Breast epithelium (tissue), 4 donors: Measurements from ENCODE around the gene TIAM1. TPM values are rescaled to one million over a fixed set of nuclear protein-coding genes. Genes with fewer than 3 reads are reported as not detected.

Experiments
- DNase-seq, 2 donors: peaks; one replicate each; pipeline ENCODE4 v3.0.0-alpha.2; 2019; ENCODE audit warnings: low spot score in 2 of 2
- H3K27ac ChIP-seq, 2 donors: fragments of 200-600 bp; sonication (generic) in 1 of 2; one replicate each; pipeline ENCODE4 v1.5.1; 2016 to 2019; ENCODE audit warnings: mild to moderate bottlenecking in 1 of 2
- H3K27me3 ChIP-seq, 2 donors: fragments of 200-600 bp; sonication (generic) in 1 of 2; one replicate each; pipeline versions ENCODE4 v1.5.1 to v1.6.0; 2017 to 2019; ENCODE audit warnings: control low read depth in 1 of 2, mild to moderate bottlenecking in 1 of 2
- H3K36me3 ChIP-seq: fragments of 200-600 bp; one replicate; pipeline ENCODE4 v1.5.1; 2019
- H3K4me1 ChIP-seq, 2 donors: fragments of 200-600 bp; sonication (generic); one replicate each; pipeline ENCODE4 v1.5.1; 2016 to 2019; ENCODE audit warnings: control low read depth in 1 of 2
- H3K4me3 ChIP-seq, 3 donors: fragments of 200-600 bp; sonication (generic); 1 replicate in 2 of 3; 2 replicates in 1 of 3; pipeline ENCODE4 v1.5.1; 2016 to 2019; ENCODE audit warnings: mild to moderate bottlenecking in 3 of 3, moderate library complexity in 2 of 3
- H3K9me3 ChIP-seq, 2 donors: fragments of 200-600 bp; sonication (generic) in 1 of 2; one replicate each; pipeline ENCODE4 v1.5.1; 2016 to 2019; ENCODE audit warnings: control low read depth in 1 of 2
- CTCF ChIP-seq, 3 donors: fragments of 450-650 bp; IDR thresholded peaks; one replicate each; pipeline ENCODE4 v1.5.1; 2016 to 2017; ENCODE audit warnings: antibody characterized with exemption in 3 of 3, mild to moderate bottlenecking in 3 of 3, moderate library complexity in 3 of 3
- POLR2A ChIP-seq: fragments of 450-650 bp; IDR thresholded peaks from one replicate; pipeline ENCODE4 v1.6.1; 2016; ENCODE audit warnings: antibody characterized with exemption, mild to moderate bottlenecking, moderate library complexity
- POLR2AphosphoS5 ChIP-seq, 3 donors: sonication (generic); formaldehyde crosslinking; IDR thresholded peaks; one replicate each; pipeline ENCODE4 v1.6.1; 2017; ENCODE audit warnings: antibody characterized with exemption in 3 of 3
- intact Hi-C: fragments of 100-400 bp; cut with DNase I; formaldehyde crosslinking; loops from one replicate; pipeline ENCODE4 v1.15.1; 2023; ENCODE audit warnings: low total_unique reads
- total RNA-seq, 3 donors: library from RNA; depleted of rRNA; stranded (reverse); fragments of >200 nt; gene quantifications; one replicate each; pipeline ENCODE4 v1.1.0, GENCODE V29; 2016

Gene TIAM1
- total RNA-seq, 3 donors from 2014 or later = 10.6 to 17.7 (median 11.8) TPM

GRCh38 chr21:31370281-31370892 is 26.3 kb upstream of the TIAM1 start:
- intact Hi-C loops = no loop called here
- DNase-seq = no peak
- Histone ChIP-seq H3K4me3 (no peak overlapping the region), H3K36me3 (no peaks in the 10 kb centered on the region), H3K9me3 (no peaks in the 10 kb centered on the region), H3K27ac (peak overlapping the region in 1 of 2 donors; percentile 43), H3K27me3 (no peaks in the 10 kb centered on the region), H3K4me1 (peaks cover 0 to 11% of the 10 kb centered on the region in 2 donors)
- TF ChIP-seq POLR2A (no peak), POLR2AphosphoS5 (IDR thresholded peaks at IDR 0.05) (no peak), CTCF (IDR thresholded peaks at IDR 0.05) (no peak)

- intact Hi-C loops = no loop called here
- no peak overlapping the region for H3K4me3 ChIP-seq
- no peak overlapping the region for H3K27ac ChIP-seq
- H3K27me3 ChIP-seq = no peaks in the 10 kb centered on the region
- H3K9me3 ChIP-seq = no peaks in the 10 kb centered on the region
- DNase-seq = no peak
- H3K4me1 ChIP-seq = peaks cover 0 to 11% of the 10 kb centered on the region in 2 donors
- TF ChIP-seq POLR2A (no peak), CTCF (IDR thresholded peaks at IDR 0.05) (no peak), POLR2AphosphoS5 (IDR thresholded peaks at IDR 0.05) (no peak)
- H3K36me3 ChIP-seq = no peaks in the 10 kb centered on the region
Observed at GRCh38 chr21:31368361-31368760, 24.3 kb upstream of the TIAM1 start.

- DNase-seq = no peak
- H3K27me3 ChIP-seq = no peaks in the 10 kb centered on the region
- H3K4me1 ChIP-seq = peaks cover 0 to 11% of the 10 kb centered on the region in 2 donors
- intact Hi-C loops = no loop called here
- no peak overlapping the region for H3K4me3 ChIP-seq
- no peaks in the 10 kb centered on the region for H3K9me3 ChIP-seq
- no peaks in the 10 kb centered on the region for H3K36me3 ChIP-seq
- H3K27ac ChIP-seq = no peak overlapping the region
- TF ChIP-seq POLR2A = no peak
- no peak for TF ChIP-seq CTCF (IDR thresholded peaks at IDR 0.05)
Observed at GRCh38 chr21:31367801-31368200, 23.7 kb upstream of the TIAM1 start.

GRCh38 chr21:31366825-31367224 is 22.8 kb upstream of the TIAM1 start:
- peak in 1 of 2 donors; percentile 75 for DNase-seq
- Histone ChIP-seq H3K4me3 (no peak overlapping the region), H3K4me1 (peaks cover 0 to 6% of the 10 kb centered on the region in 2 donors), H3K9me3 (no peaks in the 10 kb centered on the region), H3K27me3 (no peaks in the 10 kb centered on the region), H3K36me3 (no peaks in the 10 kb centered on the region), H3K27ac (peak overlapping the region; percentile 50 to 52)
- TF ChIP-seq POLR2A = no peak
- TF ChIP-seq POLR2AphosphoS5 (IDR thresholded peaks at IDR 0.05) = no peak
- no peak for TF ChIP-seq CTCF (IDR thresholded peaks at IDR 0.05)
- intact Hi-C loops = no loop called here

- intact Hi-C loops = no loop called here
Observed at GRCh38 chr21:31364253-31364945, 20.3 kb upstream of the TIAM1 start.

More at GRCh38 chr21:31364253-31364945, 20.3 kb upstream of the TIAM1 start:
- Histone ChIP-seq H3K4me3 (no peak overlapping the region), H3K27me3 (no peaks in the 10 kb centered on the region), H3K36me3 (no peaks in the 10 kb centered on the region), H3K27ac (no peak overlapping the region), H3K9me3 (peaks cover 0 to 4% of the 10 kb centered on the region in 2 donors), H3K4me1 (no peaks in the 10 kb centered on the region)
- no peak for TF ChIP-seq POLR2A
- no peak for TF ChIP-seq CTCF (IDR thresholded peaks at IDR 0.05)
- TF ChIP-seq POLR2AphosphoS5 (IDR thresholded peaks at IDR 0.05) = no peak
- DNase-seq = no peak
